Liver (tissue), 9 donors: Measurements from ENCODE around the gene PRSS8. TPM values are rescaled to one million over a fixed set of nuclear protein-coding genes. Genes with fewer than 3 reads are reported as not detected.

ENCODE experiments used
- DNase-seq: peaks from one replicate; pipeline ENCODE4 v3.0.0-alpha.2; 2017; ENCODE audit warnings: low spot score
- H3K27ac ChIP-seq, 2 donors: one replicate each; pipeline ENCODE4 v1.7.0; 2013; ENCODE audit warnings: inconsistent platforms in 2 of 2, low read length in 2 of 2, control low read depth in 1 of 2, low read depth in 1 of 2, mild to moderate bottlenecking in 1 of 2
- H3K27me3 ChIP-seq, 4 donors: one replicate each; pipeline versions ENCODE4 v1.6.1 to v1.7.0; 2013; ENCODE audit warnings: low read length in 3 of 4, inconsistent platforms in 1 of 4, mild to moderate bottlenecking in 1 of 4, moderate library complexity in 1 of 4; ENCODE audit not compliant: control insufficient read depth in 4 of 4, insufficient read depth in 4 of 4
- H3K36me3 ChIP-seq, 4 donors: one replicate each; pipeline versions ENCODE4 v1.6.1 to v1.7.0; 2013; ENCODE audit warnings: low read length in 3 of 4, mild to moderate bottlenecking in 3 of 4, low read depth in 1 of 4, moderate library complexity in 1 of 4; ENCODE audit not compliant: control insufficient read depth in 4 of 4, insufficient read depth in 3 of 4
- H3K4me1 ChIP-seq, 4 donors: one replicate each; pipeline versions ENCODE4 v1.6.1 to v1.7.0; 2013; ENCODE audit warnings: low read length in 3 of 4, mild to moderate bottlenecking in 3 of 4, moderate library complexity in 1 of 4; ENCODE audit not compliant: control insufficient read depth in 4 of 4, insufficient read depth in 4 of 4
- H3K4me3 ChIP-seq, 3 donors: one replicate each; pipeline versions ENCODE4 v1.6.1 to v1.7.0; 2013; ENCODE audit warnings: low read length in 3 of 3, control low read depth in 1 of 3, low read depth in 1 of 3, mild to moderate bottlenecking in 1 of 3
- H3K9ac ChIP-seq, 2 donors: one replicate each; pipeline ENCODE4 v1.7.0; 2013; ENCODE audit warnings: low read length in 2 of 2, mild to moderate bottlenecking in 2 of 2, moderate library complexity in 2 of 2, control low read depth in 1 of 2, low read depth in 1 of 2
- H3K9me3 ChIP-seq, 4 donors: one replicate each; pipeline versions ENCODE4 v1.6.1 to v1.7.0; 2013; ENCODE audit warnings: low read length in 3 of 4; ENCODE audit not compliant: control insufficient read depth in 4 of 4
- EGR1 ChIP-seq, 2 donors: IDR thresholded peaks; 2 replicates each; pipeline ENCODE4 v1.6.1; 2016 to 2018; ENCODE audit warnings: antibody characterized with exemption in 2 of 2, low read depth in 2 of 2
- FOXA2 ChIP-seq: IDR thresholded peaks from 2 replicates; pipeline ENCODE4 v1.6.1; 2016; ENCODE audit warnings: antibody characterized with exemption
- GABPA ChIP-seq, 2 donors: IDR thresholded peaks in 1 of 2; conservative IDR thresholded peaks in 1 of 2; 2 replicates each; pipeline ENCODE4 v1.6.1; 2016; ENCODE audit warnings: antibody characterized with exemption in 2 of 2, mild to moderate bottlenecking in 1 of 2, moderate library complexity in 1 of 2
- HNF4G ChIP-seq: IDR thresholded peaks from 2 replicates; pipeline ENCODE4 v1.6.1; 2016; ENCODE audit warnings: antibody characterized with exemption
- RAD21 ChIP-seq, 2 donors: IDR thresholded peaks; 2 replicates each; pipeline ENCODE4 v1.6.1; 2016; ENCODE audit warnings: antibody characterized with exemption in 2 of 2, mild to moderate bottlenecking in 2 of 2
- SP1 ChIP-seq: IDR thresholded peaks from 2 replicates; pipeline ENCODE4 v1.6.1; 2018; ENCODE audit warnings: antibody characterized with exemption, mild to moderate bottlenecking
- TAF1 ChIP-seq: conservative IDR thresholded peaks from 2 replicates; pipeline ENCODE4 v1.6.1; 2016; ENCODE audit warnings: antibody characterized with exemption, mild to moderate bottlenecking
- WGBS: extraction: QIAGEN DNeasy Blood & Tissue Kit; methylation state at CpG from one replicate; pipeline ENCODE4 v1.1.7; 2013; 5-methylcytosine and 5-hydroxymethylcytosine counted together
- polyA plus RNA-seq, 2 donors: library from polyadenylated mRNA; stranded (reverse) in 1 of 2; unstranded in 1 of 2; fragments of 200-250 nt in 1 of 2; fragments of >200 nt in 1 of 2; fragmentation: Nextera tagmentation in 1 of 2; extraction: Ambion mirVana in 1 of 2; gene quantifications; one replicate each; pipeline versions ENCODE4 v1.2.1 to v1.2.3, GENCODE V29; 2013 to 2015
- total RNA-seq, 2 donors: library from RNA; depleted of rRNA; stranded (reverse); fragments of >200 nt; gene quantifications; one replicate each; pipeline ENCODE4 v1.2.3, GENCODE V29; 2014
- TF ChIP-seq, protein P1 (sequence below): IDR thresholded peaks from 2 replicates; pipeline ENCODE4 v1.6.1; 2016; ENCODE audit warnings: antibody characterized with exemption
- TF ChIP-seq, protein P2 (sequence below): fragments of 150-350 bp; IDR thresholded peaks from 2 replicates; pipeline ENCODE4 v1.5.1; 2017; ENCODE audit warnings: improper control_type of control experiment, low read depth, low read length; ENCODE audit not compliant: missing input control
- TF ChIP-seq, protein P3 (sequence below): IDR thresholded peaks from 2 replicates; pipeline ENCODE4 v1.6.1; 2016; ENCODE audit warnings: antibody characterized with exemption
- TF ChIP-seq, protein P4 (sequence below): IDR thresholded peaks from 2 replicates; pipeline ENCODE4 v1.6.1; 2016; ENCODE audit warnings: antibody characterized with exemption
- TF ChIP-seq, protein P5 (sequence below): IDR thresholded peaks from 2 replicates; pipeline ENCODE4 v1.6.1; 2016; ENCODE audit warnings: antibody characterized with exemption, mild to moderate bottlenecking
- donor health status: healthy.
- donor health status: healthy.
- donor health status: healthy.
- donor health status: healthy.
- donor health status: healthy.

The PRSS8 gene
- total and polyA plus RNA-seq, 4 donors = 1.1 to 50.1 (median 8.4) TPM

DNA sequence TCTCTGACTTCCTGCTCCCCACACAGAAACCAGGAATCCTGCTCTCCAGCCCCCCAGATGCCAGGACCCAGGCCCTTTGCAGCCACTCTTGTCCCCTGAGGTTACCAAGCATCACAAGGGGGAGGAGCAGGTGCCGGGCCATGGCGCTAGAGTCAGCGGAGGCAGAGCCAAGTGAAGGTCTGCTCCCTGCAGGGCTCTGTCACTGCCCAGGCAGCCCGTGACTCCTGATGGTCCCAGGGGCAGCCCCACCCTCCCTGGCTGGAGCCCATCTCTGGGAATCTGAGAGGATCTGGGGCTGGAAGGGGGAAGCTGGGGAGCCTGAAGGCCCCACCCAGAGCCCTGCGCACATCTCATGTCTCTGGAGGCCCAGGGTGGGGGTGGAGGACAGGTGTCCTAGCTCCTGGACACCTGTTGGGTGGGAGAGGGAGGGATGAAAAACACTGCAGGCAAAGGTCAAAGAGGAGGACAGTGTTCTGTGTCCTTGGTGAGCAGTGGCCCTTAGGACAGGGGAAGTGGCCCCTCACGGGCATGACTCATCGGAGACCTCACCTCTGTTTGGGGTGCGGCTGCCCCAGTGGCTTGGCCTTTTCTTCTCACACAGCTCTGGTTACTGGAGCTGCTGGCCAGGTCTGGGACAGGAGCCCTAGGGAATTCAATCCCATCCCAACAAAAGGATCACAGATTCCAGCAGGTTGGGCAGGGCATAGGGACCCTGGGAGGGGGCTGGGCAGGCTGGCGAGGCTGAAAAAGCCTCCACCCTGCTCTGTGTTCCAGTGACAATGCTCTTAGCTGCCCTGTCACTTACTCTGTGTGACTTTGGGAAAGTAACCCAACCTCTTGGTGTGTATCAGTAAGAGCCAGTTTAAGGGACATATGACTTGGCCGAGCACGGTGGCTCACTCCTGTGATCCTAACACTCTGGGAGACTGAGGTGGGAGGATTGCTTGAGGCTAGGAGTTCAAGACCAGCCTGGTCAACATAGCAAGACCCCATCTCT lies 14.7 kb upstream of the PRSS8 start, which contains the start of gene PRSS36:
TSS of gene PRSS36 (minus strand) at position 173 of the 997 bp plus-strand sequence. CDS start at position 142, 31 bp downstream.
- WGBS = 86% methylated on average over 11 of the region's 11 CpGs
- TF ChIP-seq TAF1 (no peak), EGR1 (IDR thresholded peaks at IDR 0.05; ENCODE audit: low read depth in 2 of 2) (no peak)
- TF ChIP-seq, protein P1, sequence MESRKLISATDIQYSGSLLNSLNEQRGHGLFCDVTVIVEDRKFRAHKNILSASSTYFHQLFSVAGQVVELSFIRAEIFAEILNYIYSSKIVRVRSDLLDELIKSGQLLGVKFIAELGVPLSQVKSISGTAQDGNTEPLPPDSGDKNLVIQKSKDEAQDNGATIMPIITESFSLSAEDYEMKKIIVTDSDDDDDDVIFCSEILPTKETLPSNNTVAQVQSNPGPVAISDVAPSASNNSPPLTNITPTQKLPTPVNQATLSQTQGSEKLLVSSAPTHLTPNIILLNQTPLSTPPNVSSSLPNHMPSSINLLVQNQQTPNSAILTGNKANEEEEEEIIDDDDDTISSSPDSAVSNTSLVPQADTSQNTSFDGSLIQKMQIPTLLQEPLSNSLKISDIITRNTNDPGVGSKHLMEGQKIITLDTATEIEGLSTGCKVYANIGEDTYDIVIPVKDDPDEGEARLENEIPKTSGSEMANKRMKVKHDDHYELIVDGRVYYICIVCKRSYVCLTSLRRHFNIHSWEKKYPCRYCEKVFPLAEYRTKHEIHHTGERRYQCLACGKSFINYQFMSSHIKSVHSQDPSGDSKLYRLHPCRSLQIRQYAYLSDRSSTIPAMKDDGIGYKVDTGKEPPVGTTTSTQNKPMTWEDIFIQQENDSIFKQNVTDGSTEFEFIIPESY = no peak
- TF ChIP-seq, protein P2, sequence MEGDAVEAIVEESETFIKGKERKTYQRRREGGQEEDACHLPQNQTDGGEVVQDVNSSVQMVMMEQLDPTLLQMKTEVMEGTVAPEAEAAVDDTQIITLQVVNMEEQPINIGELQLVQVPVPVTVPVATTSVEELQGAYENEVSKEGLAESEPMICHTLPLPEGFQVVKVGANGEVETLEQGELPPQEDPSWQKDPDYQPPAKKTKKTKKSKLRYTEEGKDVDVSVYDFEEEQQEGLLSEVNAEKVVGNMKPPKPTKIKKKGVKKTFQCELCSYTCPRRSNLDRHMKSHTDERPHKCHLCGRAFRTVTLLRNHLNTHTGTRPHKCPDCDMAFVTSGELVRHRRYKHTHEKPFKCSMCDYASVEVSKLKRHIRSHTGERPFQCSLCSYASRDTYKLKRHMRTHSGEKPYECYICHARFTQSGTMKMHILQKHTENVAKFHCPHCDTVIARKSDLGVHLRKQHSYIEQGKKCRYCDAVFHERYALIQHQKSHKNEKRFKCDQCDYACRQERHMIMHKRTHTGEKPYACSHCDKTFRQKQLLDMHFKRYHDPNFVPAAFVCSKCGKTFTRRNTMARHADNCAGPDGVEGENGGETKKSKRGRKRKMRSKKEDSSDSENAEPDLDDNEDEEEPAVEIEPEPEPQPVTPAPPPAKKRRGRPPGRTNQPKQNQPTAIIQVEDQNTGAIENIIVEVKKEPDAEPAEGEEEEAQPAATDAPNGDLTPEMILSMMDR = no peak
- Histone ChIP-seq H3K4me3 (no peak within 1 kb of the TSS), H3K9me3 (no peaks in the 10 kb centered on the region), H3K27me3 (no peaks in the 10 kb centered on the region), H3K36me3 (no peaks in the 10 kb centered on the region), H3K9ac (no peak within 1 kb of the TSS), H3K4me1 (peaks cover 0 to 5% (median 2%) of the 10 kb centered on the region in 4 donors), H3K27ac (no peak within 1 kb of the TSS)
- no peak for DNase-seq

DNA sequence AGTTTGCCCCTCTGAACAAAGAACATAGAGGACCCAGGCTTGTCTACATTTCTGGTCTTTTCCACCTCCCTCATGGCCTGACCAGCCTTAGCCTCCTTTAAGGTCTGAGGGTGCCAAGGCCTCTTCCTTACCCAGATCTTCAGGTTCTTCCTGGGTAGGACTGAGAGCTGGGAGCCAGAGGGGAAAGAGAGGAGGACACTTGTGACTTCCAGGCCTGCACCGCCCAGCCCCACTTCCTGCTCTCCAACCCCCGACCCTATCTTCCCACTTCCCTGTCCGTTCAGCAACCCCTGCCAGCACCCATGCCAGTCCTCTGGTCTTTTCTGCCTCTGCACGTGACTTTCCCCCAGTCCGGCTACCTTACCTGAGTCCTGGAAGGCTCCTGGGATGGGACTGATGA lies 13.8 kb upstream of the PRSS8 start:
- Histone ChIP-seq H3K27ac (no peak overlapping the region), H3K9ac (no peak overlapping the region), H3K9me3 (no peaks in the 10 kb centered on the region), H3K36me3 (no peaks in the 10 kb centered on the region), H3K27me3 (no peaks in the 10 kb centered on the region), H3K4me3 (no peak overlapping the region), H3K4me1 (peaks cover 0 to 5% (median 2%) of the 10 kb centered on the region in 4 donors)
- DNase-seq = no peak
- TF ChIP-seq, protein P3, sequence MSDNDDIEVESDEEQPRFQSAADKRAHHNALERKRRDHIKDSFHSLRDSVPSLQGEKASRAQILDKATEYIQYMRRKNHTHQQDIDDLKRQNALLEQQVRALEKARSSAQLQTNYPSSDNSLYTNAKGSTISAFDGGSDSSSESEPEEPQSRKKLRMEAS = no peak
- no peak for TF ChIP-seq HNF4G
- TF ChIP-seq, protein P4, sequence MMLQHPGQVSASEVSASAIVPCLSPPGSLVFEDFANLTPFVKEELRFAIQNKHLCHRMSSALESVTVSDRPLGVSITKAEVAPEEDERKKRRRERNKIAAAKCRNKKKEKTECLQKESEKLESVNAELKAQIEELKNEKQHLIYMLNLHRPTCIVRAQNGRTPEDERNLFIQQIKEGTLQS = no peak
- no peak for TF ChIP-seq RAD21 (IDR thresholded peaks at IDR 0.05)
- TF ChIP-seq, protein P1 = no peak
- TF ChIP-seq FOXA2 = no peak
- TF ChIP-seq, protein P2 = no peak
- no peak for TF ChIP-seq GABPA (IDR thresholded peaks at IDR 0.05 in 1 of 2, conservative IDR thresholded peaks at IDR 0.05 in 1 of 2)
- TF ChIP-seq SP1 = no peak
- TF ChIP-seq, protein P5, sequence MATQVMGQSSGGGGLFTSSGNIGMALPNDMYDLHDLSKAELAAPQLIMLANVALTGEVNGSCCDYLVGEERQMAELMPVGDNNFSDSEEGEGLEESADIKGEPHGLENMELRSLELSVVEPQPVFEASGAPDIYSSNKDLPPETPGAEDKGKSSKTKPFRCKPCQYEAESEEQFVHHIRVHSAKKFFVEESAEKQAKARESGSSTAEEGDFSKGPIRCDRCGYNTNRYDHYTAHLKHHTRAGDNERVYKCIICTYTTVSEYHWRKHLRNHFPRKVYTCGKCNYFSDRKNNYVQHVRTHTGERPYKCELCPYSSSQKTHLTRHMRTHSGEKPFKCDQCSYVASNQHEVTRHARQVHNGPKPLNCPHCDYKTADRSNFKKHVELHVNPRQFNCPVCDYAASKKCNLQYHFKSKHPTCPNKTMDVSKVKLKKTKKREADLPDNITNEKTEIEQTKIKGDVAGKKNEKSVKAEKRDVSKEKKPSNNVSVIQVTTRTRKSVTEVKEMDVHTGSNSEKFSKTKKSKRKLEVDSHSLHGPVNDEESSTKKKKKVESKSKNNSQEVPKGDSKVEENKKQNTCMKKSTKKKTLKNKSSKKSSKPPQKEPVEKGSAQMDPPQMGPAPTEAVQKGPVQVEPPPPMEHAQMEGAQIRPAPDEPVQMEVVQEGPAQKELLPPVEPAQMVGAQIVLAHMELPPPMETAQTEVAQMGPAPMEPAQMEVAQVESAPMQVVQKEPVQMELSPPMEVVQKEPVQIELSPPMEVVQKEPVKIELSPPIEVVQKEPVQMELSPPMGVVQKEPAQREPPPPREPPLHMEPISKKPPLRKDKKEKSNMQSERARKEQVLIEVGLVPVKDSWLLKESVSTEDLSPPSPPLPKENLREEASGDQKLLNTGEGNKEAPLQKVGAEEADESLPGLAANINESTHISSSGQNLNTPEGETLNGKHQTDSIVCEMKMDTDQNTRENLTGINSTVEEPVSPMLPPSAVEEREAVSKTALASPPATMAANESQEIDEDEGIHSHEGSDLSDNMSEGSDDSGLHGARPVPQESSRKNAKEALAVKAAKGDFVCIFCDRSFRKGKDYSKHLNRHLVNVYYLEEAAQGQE = no peak
- 79% methylated on average over 5 of the region's 5 CpGs for WGBS
